GM18505 (cell line): ENCODE data around the gene ACACB.

Source experiments
- ATAC-seq: cut with Tn5 transposase; IDR thresholded peaks from one replicate; pipeline ENCODE4 v1.9.1; 2021; ENCODE audit not compliant: unreplicated experiment
- POLR2A ChIP-seq: IDR thresholded peaks from 4 replicates; pipeline ENCODE4 v1.6.1; 2011; ENCODE audit warnings: borderline replicate concordance; ENCODE audit not compliant: insufficient read depth, insufficient read length; ENCODE audit errors: extremely low read depth

The ACACB gene

GRCh38 chr12:109209082-109209481 lies 92.7 kb downstream of the ACACB start:
- ATAC-seq: no peak

GRCh38 chr12:109212460-109213115 lies 96.2 kb downstream of the ACACB start:
- TF ChIP-seq POLR2A: no peak
- ATAC-seq: no peak

More at GRCh38 chr12:109209082-109209481, 92.7 kb downstream of the ACACB start:
- TF ChIP-seq POLR2A: no peak

- TF ChIP-seq POLR2A: no peak
- ATAC-seq: no peak
Measured at GRCh38 chr12:109214131-109214530, 97.7 kb downstream of the ACACB start.

GRCh38 chr12:109218996-109219395 lies 102.6 kb downstream of the ACACB start:
- ATAC-seq: no peak
- no peak for TF ChIP-seq POLR2A

- no peak for ATAC-seq
- TF ChIP-seq POLR2A: no peak
Measured at GRCh38 chr12:109219938-109220337, 103.6 kb downstream of the ACACB start.

GRCh38 chr12:109221277-109221931 lies 105.0 kb downstream of the ACACB start:
- no peak for ATAC-seq
- no peak for TF ChIP-seq POLR2A

GRCh38 chr12:109222062-109222461 lies 105.7 kb downstream of the ACACB start:
- TF ChIP-seq POLR2A: no peak
- no peak for ATAC-seq

- ATAC-seq: no peak
- TF ChIP-seq POLR2A: no peak
Measured at GRCh38 chr12:109222496-109222895, 106.1 kb downstream of the ACACB start.

GRCh38 chr12:109223211-109223610 lies 106.8 kb downstream of the ACACB start:
- ATAC-seq: no peak
- no peak for TF ChIP-seq POLR2A

GRCh38 chr12:109223868-109224267 lies 107.5 kb downstream of the ACACB start:
- ATAC-seq: no peak
- no peak for TF ChIP-seq POLR2A

- ATAC-seq: no peak
- no peak for TF ChIP-seq POLR2A
Measured at GRCh38 chr12:109228664-109229063, 112.3 kb downstream of the ACACB start.

- ATAC-seq: no peak
- TF ChIP-seq POLR2A: no peak
Measured at GRCh38 chr12:109230193-109230592, 113.8 kb downstream of the ACACB start.

GRCh38 chr12:109232731-109233130 lies 116.3 kb downstream of the ACACB start:
- ATAC-seq: no peak
- TF ChIP-seq POLR2A: no peak

GRCh38 chr12:109234012-109234411 lies 117.6 kb downstream of the ACACB start:
- TF ChIP-seq POLR2A: no peak
- ATAC-seq: no peak
